Neural crest cell (in vitro differentiated cells): ENCODE measurements around the gene THAP6. TPM values are rescaled to one million over a fixed set of nuclear protein-coding genes. Genes with fewer than 3 reads are reported as not detected.

Source experiments
- DNase-seq: peaks from one replicate; pipeline ENCODE4 v3.0.0; 2021; ENCODE audit warnings: low read depth, mixed read lengths, low spot score
- H3K27ac Mint-ChIP-seq: one replicate; pipeline ENCODE4 v1.8.0; 2021; ENCODE audit warnings: mild to moderate bottlenecking, mixed read lengths; ENCODE audit not compliant: unreplicated experiment
- H3K27me3 Mint-ChIP-seq: 2 replicates; pipeline ENCODE4 v1.8.0; 2021; ENCODE audit warnings: low read depth, mild to moderate bottlenecking, mixed read lengths
- H3K36me3 Mint-ChIP-seq: 2 replicates; pipeline ENCODE4 v1.8.0; 2021; ENCODE audit warnings: low read depth, mild to moderate bottlenecking, mixed read lengths
- H3K4me1 Mint-ChIP-seq: 2 replicates; pipeline ENCODE4 v1.8.0; 2021; ENCODE audit warnings: mixed read lengths
- H3K4me3 Mint-ChIP-seq: one replicate; pipeline ENCODE4 v1.8.0; 2021; ENCODE audit warnings: mild to moderate bottlenecking, mixed read lengths
- H3K9me3 Mint-ChIP-seq: 2 replicates; pipeline ENCODE4 v1.8.0; 2021; ENCODE audit warnings: mixed read lengths
- total RNA-seq: library from RNA; stranded (reverse); gene quantifications from 2 replicates; pipeline ENCODE4 v1.2.1, GENCODE V29; 2021
- TF ChIP-seq, protein P1 (sequence below): fragments of 200-600 bp; sonication (generic); conservative IDR thresholded peaks from 2 replicates; pipeline ENCODE4 v1.5.0; 2021; ENCODE audit warnings: antibody characterized with exemption, mild to moderate bottlenecking

Gene THAP6
- total RNA-seq, 1 donor from 2014 or later = 21.9 TPM

DNA sequence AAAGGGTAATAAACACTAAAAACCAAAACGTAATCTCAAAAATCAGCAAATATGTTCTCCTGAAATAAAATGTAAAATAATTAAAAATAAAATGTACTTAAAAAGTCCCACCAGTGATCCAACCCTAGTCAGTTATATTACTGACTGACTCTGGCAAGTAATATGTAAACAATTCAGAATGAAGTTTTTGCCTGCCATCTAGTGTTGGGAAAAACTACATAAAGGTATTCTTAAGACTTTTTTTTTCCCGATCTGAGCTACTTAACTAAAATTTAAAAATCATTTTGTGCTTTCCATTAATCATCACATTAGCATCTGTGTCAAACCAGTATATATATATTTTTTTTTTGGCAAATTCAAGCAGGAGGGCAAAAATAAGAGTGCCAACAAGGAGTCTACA lies 24.1 kb upstream of the THAP6 start:
- TF ChIP-seq, protein P1, sequence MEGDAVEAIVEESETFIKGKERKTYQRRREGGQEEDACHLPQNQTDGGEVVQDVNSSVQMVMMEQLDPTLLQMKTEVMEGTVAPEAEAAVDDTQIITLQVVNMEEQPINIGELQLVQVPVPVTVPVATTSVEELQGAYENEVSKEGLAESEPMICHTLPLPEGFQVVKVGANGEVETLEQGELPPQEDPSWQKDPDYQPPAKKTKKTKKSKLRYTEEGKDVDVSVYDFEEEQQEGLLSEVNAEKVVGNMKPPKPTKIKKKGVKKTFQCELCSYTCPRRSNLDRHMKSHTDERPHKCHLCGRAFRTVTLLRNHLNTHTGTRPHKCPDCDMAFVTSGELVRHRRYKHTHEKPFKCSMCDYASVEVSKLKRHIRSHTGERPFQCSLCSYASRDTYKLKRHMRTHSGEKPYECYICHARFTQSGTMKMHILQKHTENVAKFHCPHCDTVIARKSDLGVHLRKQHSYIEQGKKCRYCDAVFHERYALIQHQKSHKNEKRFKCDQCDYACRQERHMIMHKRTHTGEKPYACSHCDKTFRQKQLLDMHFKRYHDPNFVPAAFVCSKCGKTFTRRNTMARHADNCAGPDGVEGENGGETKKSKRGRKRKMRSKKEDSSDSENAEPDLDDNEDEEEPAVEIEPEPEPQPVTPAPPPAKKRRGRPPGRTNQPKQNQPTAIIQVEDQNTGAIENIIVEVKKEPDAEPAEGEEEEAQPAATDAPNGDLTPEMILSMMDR = peak; percentile 56
- H3K27me3 Mint-ChIP-seq = no peaks in the 10 kb centered on the region
- no peaks in the 10 kb centered on the region for H3K4me1 Mint-ChIP-seq
- H3K9me3 Mint-ChIP-seq = no peaks in the 10 kb centered on the region
- H3K27ac Mint-ChIP-seq = no peak overlapping the region
- DNase-seq = no peak
- no peaks in the 10 kb centered on the region for H3K36me3 Mint-ChIP-seq
- no peak overlapping the region for H3K4me3 Mint-ChIP-seq

DNA sequence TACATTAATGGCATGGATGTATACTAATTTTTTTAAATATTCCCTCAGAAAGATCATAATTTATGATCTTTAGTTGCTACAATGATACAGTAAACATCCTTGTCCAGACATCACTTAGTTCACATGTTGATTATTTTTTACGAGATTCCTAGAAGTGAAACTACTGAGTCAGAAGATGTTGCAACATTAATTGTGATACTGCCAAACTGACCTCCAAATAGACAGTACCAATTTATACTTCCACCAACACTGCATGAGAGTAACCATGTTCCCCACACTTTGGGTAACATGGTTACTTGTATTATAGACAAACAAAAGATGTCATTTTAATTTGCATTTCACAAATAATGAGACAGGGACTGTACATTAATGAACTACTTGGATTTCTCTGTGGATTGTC lies 19.7 kb upstream of the THAP6 start:
- peaks cover 6% of the 10 kb centered on the region for H3K9me3 Mint-ChIP-seq
- no peaks in the 10 kb centered on the region for H3K4me1 Mint-ChIP-seq
- H3K4me3 Mint-ChIP-seq = no peak overlapping the region
- DNase-seq = no peak
- no peaks in the 10 kb centered on the region for H3K27me3 Mint-ChIP-seq
- H3K27ac Mint-ChIP-seq = no peak overlapping the region
- H3K36me3 Mint-ChIP-seq = peaks cover 25% of the 10 kb centered on the region
- TF ChIP-seq, protein P1 = no peak

DNA sequence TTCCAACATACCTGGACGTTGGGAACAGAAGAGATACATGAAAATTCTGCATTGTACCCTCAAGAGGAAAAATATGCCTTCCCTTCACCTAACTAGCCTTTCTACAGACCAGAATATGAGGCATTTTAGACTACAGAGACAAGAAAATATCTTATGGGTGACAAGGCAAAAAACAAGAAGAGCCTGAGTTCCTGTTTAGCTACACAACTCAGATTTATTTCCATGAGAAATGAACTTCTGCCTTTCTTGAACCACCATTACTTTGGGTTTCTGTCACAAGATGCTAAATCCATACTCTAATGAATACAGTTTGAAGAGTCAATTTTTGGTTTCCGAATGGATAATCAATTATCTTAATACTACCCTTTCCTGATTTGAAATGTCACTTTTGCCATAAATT lies 18.8 kb upstream of the THAP6 start:
- Mint-ChIP-seq H3K27ac (no peak overlapping the region), H3K4me3 (no peak overlapping the region)
- TF ChIP-seq, protein P1 = no peak

DNA sequence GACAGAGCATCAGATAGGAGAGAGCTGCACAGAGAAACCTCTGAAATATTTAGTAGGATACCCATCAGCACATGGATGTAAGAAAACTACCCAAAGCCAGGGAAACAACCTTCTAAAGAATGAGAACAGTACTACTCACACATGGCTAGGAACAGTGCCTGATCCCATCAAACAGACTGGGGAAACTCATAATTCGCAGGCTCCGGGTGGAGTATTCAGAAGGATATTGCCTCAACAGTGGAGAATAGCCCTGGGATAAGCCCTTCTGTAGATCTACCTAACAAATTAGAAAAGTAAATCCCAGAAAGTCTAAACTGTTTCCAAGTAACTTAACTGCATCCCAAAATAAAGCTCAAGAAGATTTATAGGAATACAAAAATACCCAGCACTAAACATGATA lies 17.9 kb upstream of the THAP6 start:
- Mint-ChIP-seq H3K36me3 (peaks cover 33% of the 10 kb centered on the region), H3K4me3 (no peak overlapping the region), H3K27me3 (no peaks in the 10 kb centered on the region), H3K27ac (no peak overlapping the region), H3K9me3 (peaks cover 6% of the 10 kb centered on the region), H3K4me1 (no peaks in the 10 kb centered on the region)
- no peak for DNase-seq
- TF ChIP-seq, protein P1 = no peak

More for the DNA sequence above, 18.8 kb upstream of the THAP6 start:
- Mint-ChIP-seq H3K9me3 (peaks cover 6% of the 10 kb centered on the region), H3K4me1 (no peaks in the 10 kb centered on the region), H3K27me3 (no peaks in the 10 kb centered on the region), H3K36me3 (peaks cover 32% of the 10 kb centered on the region)
- no peak for DNase-seq

DNA sequence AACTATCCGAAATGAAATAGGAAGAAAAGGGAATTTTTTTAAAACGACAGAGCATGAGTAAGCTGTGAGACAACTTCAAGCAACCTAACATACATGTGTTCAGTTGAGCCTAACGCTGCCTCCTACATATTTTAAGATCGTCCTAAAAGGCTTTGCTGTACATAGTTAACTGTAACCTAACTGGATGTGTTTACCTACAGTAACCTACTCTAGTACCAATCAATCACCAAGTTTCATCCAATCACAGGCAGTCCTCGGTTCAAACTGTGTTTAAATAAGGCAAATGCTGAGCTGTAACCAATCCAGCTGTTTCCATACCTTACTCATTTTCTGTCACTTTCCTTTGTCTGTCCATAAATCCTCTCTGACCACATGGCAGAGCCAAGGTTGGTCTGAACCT lies 17.1 kb upstream of the THAP6 start:
- Mint-ChIP-seq H3K27ac (no peak overlapping the region), H3K36me3 (peaks cover 33% of the 10 kb centered on the region), H3K4me1 (no peaks in the 10 kb centered on the region), H3K27me3 (no peaks in the 10 kb centered on the region), H3K9me3 (peaks cover 6% of the 10 kb centered on the region), H3K4me3 (no peak overlapping the region)
- TF ChIP-seq, protein P1 = no peak
- no peak for DNase-seq

DNA sequence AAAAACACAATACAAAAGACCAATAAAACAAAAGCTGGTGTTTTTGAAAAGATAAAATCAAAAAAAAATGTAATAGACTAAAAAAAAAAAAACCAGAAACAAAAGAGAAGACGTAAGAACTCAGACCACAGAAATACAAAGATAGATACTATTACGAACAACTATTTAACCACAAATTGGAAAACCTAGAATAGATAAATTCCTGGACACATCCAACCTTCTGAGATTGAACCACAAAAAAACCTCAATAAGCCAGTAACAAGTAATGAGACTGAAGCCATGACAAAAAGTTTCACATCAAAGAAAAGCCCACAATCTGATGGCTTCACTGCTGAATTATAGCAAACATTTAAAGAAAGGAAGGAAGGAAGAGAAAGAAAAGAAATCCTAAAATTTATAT lies 16.2 kb upstream of the THAP6 start:
- no peaks in the 10 kb centered on the region for H3K4me1 Mint-ChIP-seq
- no peak overlapping the region for H3K4me3 Mint-ChIP-seq
- H3K27ac Mint-ChIP-seq = no peak overlapping the region
- no peaks in the 10 kb centered on the region for H3K27me3 Mint-ChIP-seq
- H3K9me3 Mint-ChIP-seq = peaks cover 6% of the 10 kb centered on the region
- H3K36me3 Mint-ChIP-seq = peaks cover 37% of the 10 kb centered on the region
- TF ChIP-seq, protein P1 = no peak
- DNase-seq = no peak
